ENCODE data around the gene EGR1. TPM values are rescaled to one million over a fixed set of nuclear protein-coding genes. Genes with fewer than 3 reads are reported as not detected.
A peak's percentile ranks its signal among the peaks of the same experiment; 100 is the strongest.

EGR1 gene
- polyA plus RNA-seq, 2 of the 4 experiments (the other 2 are of a cell fraction), result 0.59 to 49.3 TPM

DNA sequence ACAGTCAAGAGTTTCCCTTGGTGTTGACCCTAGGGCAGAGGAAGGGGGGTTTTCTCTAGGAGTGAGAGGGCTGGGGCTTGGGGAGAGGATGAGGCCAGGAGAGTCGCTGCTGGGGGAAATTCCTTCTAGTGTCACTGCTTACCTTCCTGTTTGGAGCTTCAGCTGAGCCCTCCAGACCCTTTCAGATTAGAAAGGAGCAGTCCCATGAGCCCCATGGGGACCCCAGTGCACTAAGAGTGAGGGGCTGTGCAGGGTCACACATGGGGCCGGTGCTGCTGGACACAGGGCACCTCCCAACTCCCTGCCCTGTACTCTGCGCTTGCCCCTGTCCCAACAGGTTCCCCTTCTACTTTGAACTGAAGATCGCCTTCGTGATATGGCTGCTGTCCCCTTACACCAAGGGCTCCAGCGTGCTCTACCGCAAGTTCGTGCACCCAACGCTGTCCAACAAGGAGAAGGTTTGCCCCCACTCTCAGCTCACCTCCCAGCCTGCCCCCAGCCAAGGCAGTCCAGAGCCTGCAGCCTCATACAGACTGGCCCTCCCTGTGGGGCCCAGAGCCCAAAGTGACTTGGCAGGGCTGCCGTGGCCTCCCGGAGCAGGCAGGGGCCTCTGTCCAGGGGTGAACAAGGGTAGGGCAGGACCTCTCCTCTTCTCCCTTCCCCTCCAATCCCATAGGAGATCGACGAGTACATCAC lies 21.1 kb upstream of the EGR1 start (continued):
- TF ChIP-seq MAFK (IDR thresholded peaks at IDR 0.05; ENCODE audit: partially characterized antibody), result no peak
- no peak for TF ChIP-seq FOSL2 (IDR thresholded peaks at IDR 0.05)
- no peak for TF ChIP-seq FOSL2 (CRISPR knock-in tag; IDR thresholded peaks at IDR 0.05)
- no peak for TF ChIP-seq CHD2 (IDR thresholded peaks at IDR 0.05; ENCODE audit: low read length, partially characterized antibody)
- TF ChIP-seq JUNB (IDR thresholded peaks at IDR 0.05), result no peak
- no peak for TF ChIP-seq SMC3 (IDR thresholded peaks at IDR 0.05)

GRCh38 chr5:138444774-138445546 lies 20.3 kb upstream of the EGR1 start:
- no peak for DNase-seq (ENCODE audit: low read depth in 1 of 2, low spot score in 1 of 2)
- Histone ChIP-seq H3K4me2 (no peak overlapping the region), H3K4me3 (no peak overlapping the region), H3K27ac (no peak overlapping the region), H3K9me3 (no peaks in the 10 kb centered on the region), H3K4me1 (peaks cover 5% of the 10 kb centered on the region; the same call in 2 of the 3 replicates)
- ChIA-PET POLR2A (no interaction called here), CTCF (interaction anchor here (0.6 to 10.5 kb wide), 6 partner anchors 8 to 312 kb away, joined by 4 to 203 read pairs (median 4); partner anchors contain the start of gene EGR1)
- TF ChIP-seq, protein P1, sequence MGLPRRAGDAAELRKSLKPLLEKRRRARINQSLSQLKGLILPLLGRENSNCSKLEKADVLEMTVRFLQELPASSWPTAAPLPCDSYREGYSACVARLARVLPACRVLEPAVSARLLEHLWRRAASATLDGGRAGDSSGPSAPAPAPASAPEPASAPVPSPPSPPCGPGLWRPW (IDR thresholded peaks at IDR 0.05), result no peak
- TF ChIP-seq, protein P2, sequence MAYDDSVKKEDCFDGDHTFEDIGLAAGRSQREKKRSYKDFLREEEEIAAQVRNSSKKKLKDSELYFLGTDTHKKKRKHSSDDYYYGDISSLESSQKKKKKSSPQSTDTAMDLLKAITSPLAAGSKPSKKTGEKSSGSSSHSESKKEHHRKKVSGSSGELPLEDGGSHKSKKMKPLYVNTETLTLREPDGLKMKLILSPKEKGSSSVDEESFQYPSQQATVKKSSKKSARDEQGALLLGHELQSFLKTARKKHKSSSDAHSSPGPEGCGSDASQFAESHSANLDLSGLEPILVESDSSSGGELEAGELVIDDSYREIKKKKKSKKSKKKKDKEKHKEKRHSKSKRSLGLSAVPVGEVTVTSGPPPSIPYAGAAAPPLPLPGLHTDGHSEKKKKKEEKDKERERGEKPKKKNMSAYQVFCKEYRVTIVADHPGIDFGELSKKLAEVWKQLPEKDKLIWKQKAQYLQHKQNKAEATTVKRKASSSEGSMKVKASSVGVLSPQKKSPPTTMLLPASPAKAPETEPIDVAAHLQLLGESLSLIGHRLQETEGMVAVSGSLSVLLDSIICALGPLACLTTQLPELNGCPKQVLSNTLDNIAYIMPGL (CRISPR knock-in tag; IDR thresholded peaks at IDR 0.05; ENCODE audit: borderline replicate concordance), result no peak
- TF ChIP-seq ZNF302 (CRISPR knock-in tag; IDR thresholded peaks at IDR 0.05), result no peak
- TF ChIP-seq CHD2 (IDR thresholded peaks at IDR 0.05; ENCODE audit: low read length, partially characterized antibody), result no peak
- TF ChIP-seq CBX2 (IDR thresholded peaks at IDR 0.05; ENCODE audit: borderline replicate concordance, low read depth), result no peak
- no peak for TF ChIP-seq E2F6 (IDR thresholded peaks at IDR 0.05; ENCODE audit: borderline replicate concordance, low read depth)
- 0 out of 6 replicates have a peak, but pooled peaks have one; percentile 2 to 22 for ATAC-seq
- WGBS (ENCODE audit: missing lambda C conversion rate), result 82% methylated on average over 6 of the region's 22 CpGs
- FAIRE-seq, result no peak

DNA sequence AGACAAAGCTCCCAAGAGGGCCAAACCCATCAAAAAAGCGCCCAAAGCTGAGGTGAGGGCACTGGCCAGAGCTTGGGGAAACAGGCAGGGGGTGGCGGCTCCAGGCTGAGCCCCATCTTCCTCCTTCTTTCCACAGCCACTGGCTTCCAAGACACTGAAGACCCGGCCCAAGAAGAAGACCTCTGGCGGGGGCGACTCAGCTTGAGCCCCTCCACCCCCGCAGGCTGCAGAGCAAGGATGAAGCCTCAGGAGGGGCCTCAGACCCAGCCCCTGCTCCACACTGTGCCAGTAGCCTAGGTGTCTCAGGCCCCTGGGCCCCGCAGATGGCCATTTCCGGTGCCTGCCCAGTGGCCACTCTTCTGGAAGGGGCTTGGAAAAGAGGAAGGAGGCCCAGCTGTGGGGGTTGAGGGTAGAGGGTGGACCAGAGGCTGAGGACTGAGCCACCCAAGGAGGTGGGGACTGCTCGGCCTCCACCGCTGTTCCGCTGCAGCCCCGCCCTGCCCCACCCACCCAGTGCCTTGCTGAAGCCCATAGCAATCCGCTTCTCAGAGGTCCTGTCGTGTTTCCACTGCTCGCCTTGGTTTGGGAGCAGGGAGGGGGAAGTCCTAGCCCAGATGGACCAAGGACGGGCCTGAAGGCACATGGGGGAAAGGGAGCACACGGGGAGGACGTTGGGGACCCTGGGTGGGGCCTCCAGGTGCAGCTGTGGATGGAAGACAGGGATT lies 19.6 kb upstream of the EGR1 start:
- Histone ChIP-seq H3K4me3 (no peak overlapping the region), H3K4me1 (peaks cover 9% of the 10 kb centered on the region; the same call in 1 of the 3 replicates), H3K9me3 (no peaks in the 10 kb centered on the region), H3K4me2 (no peak overlapping the region), H3K27ac (no peak overlapping the region)
- FAIRE-seq (no peak), ATAC-seq (no peak), DNase-seq (ENCODE audit: low read depth in 1 of 2, low spot score in 1 of 2) (no peak)
- ChIA-PET POLR2A (no interaction called here), CTCF (interaction anchor here (0.6 to 10.5 kb wide), 6 partner anchors 10 to 313 kb away, joined by 3 to 203 read pairs (median 4); partner anchors contain the start of gene EGR1)
- WGBS (ENCODE audit: missing lambda C conversion rate), result 70% methylated on average over 11 of the region's 18 CpGs
- no peak for TF ChIP-seq SREBF2 (IDR thresholded peaks at IDR 0.05)
- no peak for TF ChIP-seq MAZ (IDR thresholded peaks at IDR 0.05; ENCODE audit: borderline replicate concordance, low read depth, low read length)
- no peak for TF ChIP-seq HOXB5 (CRISPR knock-in tag; IDR thresholded peaks at IDR 0.05)
- no peak for TF ChIP-seq FOXS1 (CRISPR knock-in tag; IDR thresholded peaks at IDR 0.05)
- TF ChIP-seq HEYL (CRISPR knock-in tag; IDR thresholded peaks at IDR 0.05), result no peak
- no peak for TF ChIP-seq E2F6 (IDR thresholded peaks at IDR 0.05; ENCODE audit: borderline replicate concordance, low read depth)
- TF ChIP-seq ZFP36 (IDR thresholded peaks at IDR 0.05; ENCODE audit: borderline replicate concordance, partially characterized antibody), result no peak
- no peak for TF ChIP-seq FOSB (CRISPR knock-in tag; IDR thresholded peaks at IDR 0.05)
- TF ChIP-seq RCOR1 (IDR thresholded peaks at IDR 0.05; ENCODE audit: low read depth, low read length), result no peak
- no peak for TF ChIP-seq TP53 (CRISPR knock-in tag; IDR thresholded peaks at IDR 0.05)
- TF ChIP-seq JUNB (IDR thresholded peaks at IDR 0.05), result no peak
- TF ChIP-seq GATA3 (IDR thresholded peaks at IDR 0.05; ENCODE audit: borderline replicate concordance), result no peak
- no peak for TF ChIP-seq KDM1A (IDR thresholded peaks at IDR 0.05; ENCODE audit: low read depth)
- no peak for TF ChIP-seq RARB (CRISPR knock-in tag; IDR thresholded peaks at IDR 0.05)
- TF ChIP-seq, protein P3, sequence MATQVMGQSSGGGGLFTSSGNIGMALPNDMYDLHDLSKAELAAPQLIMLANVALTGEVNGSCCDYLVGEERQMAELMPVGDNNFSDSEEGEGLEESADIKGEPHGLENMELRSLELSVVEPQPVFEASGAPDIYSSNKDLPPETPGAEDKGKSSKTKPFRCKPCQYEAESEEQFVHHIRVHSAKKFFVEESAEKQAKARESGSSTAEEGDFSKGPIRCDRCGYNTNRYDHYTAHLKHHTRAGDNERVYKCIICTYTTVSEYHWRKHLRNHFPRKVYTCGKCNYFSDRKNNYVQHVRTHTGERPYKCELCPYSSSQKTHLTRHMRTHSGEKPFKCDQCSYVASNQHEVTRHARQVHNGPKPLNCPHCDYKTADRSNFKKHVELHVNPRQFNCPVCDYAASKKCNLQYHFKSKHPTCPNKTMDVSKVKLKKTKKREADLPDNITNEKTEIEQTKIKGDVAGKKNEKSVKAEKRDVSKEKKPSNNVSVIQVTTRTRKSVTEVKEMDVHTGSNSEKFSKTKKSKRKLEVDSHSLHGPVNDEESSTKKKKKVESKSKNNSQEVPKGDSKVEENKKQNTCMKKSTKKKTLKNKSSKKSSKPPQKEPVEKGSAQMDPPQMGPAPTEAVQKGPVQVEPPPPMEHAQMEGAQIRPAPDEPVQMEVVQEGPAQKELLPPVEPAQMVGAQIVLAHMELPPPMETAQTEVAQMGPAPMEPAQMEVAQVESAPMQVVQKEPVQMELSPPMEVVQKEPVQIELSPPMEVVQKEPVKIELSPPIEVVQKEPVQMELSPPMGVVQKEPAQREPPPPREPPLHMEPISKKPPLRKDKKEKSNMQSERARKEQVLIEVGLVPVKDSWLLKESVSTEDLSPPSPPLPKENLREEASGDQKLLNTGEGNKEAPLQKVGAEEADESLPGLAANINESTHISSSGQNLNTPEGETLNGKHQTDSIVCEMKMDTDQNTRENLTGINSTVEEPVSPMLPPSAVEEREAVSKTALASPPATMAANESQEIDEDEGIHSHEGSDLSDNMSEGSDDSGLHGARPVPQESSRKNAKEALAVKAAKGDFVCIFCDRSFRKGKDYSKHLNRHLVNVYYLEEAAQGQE (IDR thresholded peaks at IDR 0.05), result no peak
